Activated CD8-positive, alpha-beta memory T cell treated with anti-CD3 and anti-CD28 coated beads for 24 hours (primary cell): ENCODE results near the gene ORMDL2.
"Not testable (repeated sequence)": the region's sequence is repeated elsewhere in the genome, so short reads cannot be mapped to it uniquely, and the experiment has no call there.

Experiments
- DNase-seq: peaks from one replicate; pipeline ENCODE4 v3.0.0-alpha.2; 2020

Gene ORMDL2

DNA sequence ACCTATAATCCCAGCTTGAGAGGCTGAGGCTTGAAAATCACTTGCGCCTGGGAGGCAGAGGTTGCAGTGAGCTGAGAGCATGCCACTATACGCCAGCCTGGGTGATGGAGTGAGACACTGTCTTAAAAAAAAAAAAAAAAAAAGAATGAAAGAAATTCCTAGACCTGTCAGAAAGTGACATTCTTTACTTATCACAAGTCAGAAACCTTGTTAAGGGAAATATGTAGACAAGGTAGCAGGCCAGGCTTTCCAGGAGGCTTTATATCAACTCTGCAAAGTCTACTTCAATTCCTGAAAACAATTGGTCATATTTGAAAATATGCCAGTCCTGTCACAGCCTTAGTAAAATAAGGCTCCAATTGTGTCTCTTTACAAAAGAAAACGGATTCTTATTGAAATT lies 44.0 kb downstream of the ORMDL2 start:
- no peak for DNase-seq

DNA sequence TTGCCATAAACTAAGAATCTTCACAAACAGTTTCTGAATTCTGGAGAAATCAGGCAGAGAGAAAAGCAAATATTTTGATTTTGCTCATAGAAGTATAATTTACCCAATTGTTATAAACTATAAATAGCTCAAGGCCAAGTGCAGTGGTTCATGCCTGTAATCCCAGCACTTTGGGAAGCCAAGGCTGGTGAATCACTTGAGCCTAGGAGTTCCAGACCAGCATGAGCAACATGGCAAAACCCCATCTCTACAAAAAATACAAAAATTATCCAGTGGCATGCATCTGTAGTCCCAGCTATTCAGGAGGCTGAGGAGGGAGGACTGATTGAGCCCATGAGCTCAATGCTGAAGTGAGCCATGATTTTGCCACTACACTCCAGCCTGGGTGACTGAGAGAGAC lies 44.4 kb downstream of the ORMDL2 start:
- DNase-seq = no peak

DNA sequence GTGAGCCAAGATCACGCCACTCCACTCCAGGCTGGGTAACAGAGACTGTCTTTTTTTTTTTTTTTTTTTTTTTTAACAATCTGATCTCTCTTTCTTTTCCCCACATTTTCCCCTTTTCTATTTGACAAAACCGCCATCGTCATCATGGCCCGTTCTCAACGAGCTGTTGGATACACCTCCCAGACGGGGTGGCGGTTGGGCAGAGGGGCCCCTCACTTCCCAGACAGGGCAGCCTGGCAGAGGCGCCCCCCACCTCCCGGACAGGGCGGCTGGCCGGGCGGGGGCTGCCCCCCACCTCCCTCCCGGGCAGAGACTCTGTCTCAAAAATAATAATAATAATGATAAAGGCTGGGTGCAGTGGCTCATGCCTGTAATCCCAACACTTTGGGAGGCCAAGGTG lies 45.1 kb downstream of the ORMDL2 start:
- DNase-seq = not testable (repeated sequence)

DNA sequence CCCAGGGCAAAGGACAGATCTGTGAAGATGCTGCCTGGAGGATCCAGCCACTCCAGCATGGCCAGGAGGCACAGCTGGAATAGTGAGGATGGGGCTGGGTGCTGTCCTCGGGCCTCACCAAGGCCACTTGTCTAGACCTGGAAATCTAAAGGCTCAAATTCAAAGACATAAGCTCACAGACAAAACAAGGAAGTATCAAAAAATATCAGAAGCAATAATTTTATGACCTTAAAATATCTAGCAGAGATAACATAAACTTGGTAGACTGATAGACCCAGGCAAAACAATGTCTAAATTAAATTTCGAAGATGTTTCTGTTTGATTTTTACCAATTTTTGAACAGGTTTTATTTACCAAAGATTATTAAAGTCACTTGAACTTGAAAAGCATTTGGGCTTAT lies 47.5 kb downstream of the ORMDL2 start:
- DNase-seq = no peak

DNA sequence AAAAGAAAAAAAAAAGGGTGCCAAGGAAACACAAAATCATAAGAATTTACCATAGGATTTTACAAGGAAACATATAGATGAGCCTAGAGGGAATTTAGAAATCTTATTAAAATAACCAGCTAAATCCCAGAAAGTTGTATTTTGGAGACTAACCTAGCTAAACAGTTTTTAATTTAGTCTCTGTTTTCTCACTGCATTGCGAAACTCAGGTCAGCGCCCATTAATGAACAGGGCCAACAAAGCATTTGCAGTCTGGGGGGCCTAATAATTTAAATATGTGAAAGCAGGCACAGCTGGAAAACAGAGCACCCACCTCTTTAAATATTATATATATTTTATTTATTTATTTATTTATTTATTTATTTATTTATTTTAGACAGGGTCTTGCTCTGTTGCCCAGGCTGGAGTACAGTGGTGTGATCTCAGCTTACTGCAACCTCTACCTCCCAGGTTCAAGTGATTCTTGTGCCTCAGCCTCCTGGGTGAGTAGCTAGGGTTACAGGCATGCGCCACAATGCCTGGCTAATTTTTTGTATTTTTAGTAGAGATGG lies 48.7 kb downstream of the ORMDL2 start:
- not testable (repeated sequence) for DNase-seq
